ENCODE results near the gene RNF19B. TPM values are rescaled to one million over a fixed set of nuclear protein-coding genes. Genes with fewer than 3 reads are reported as not detected.
A peak's percentile ranks its signal among the peaks of the same experiment; 100 is the strongest.
"Not testable (repeated sequence)": the region's sequence is repeated elsewhere in the genome, so short reads cannot be mapped to it uniquely, and the experiment has no call there.

Gene RNF19B
- total RNA-seq, 2 experiments from 2014 or later = 21.6 to 22.4 TPM

DNA sequence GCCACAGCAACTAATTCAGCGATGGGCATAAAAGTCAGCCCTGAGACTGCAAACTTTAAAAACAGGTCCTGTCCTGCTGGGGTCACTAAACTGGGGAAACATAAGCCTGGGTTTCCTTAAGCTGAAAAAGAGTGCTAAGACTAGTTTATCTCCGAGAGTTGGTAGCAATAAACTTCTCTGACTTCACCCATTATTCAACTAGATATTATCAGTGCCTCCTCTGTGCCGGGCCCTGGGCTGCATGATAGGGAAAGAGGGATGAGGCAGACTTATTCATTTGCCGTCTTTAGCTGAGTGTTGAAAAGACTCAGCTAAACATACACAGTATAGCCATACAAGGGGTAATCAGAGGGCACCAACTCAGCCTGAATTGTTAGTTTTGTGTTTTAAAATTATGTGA lies 39.0 kb upstream of the RNF19B start:
- POLR2A ChIA-PET = interaction anchor here (0.6 kb wide), 1 partner anchor 616 kb away, joined by 4 read pairs; no protein-coding TSS in a partner anchor
- H3K36me3 Mint-ChIP-seq = peaks cover 18% of the 10 kb centered on the region
- H3K4me1 Mint-ChIP-seq = peaks cover 4% of the 10 kb centered on the region
- H3K4me3 Mint-ChIP-seq = no peak overlapping the region
- H3K27me3 Mint-ChIP-seq = no peaks in the 10 kb centered on the region
- H3K9me3 Mint-ChIP-seq = no peaks in the 10 kb centered on the region
- ATAC-seq (ENCODE audit: low read depth) (no peak), DNase-seq (no peak)
- H3K27ac Mint-ChIP-seq = no peak overlapping the region

DNA sequence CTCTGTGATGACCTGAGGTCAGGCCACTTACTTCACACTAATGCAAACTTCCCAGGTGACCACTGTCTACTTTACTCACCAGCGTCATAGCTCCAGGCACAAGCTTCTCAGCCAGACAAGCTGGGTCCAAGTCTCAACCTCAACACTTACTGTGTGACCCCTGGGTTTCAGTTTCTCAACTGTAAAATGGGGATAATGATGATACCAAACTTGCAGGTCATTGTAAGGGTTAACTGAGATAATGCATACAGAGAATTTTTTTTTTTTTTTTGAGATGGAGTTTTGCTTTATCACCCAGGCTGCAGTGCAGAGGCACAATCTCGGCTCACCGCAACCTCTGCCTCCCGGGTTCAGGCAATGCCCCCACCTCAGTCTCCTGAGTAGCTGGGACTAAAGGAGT lies 37.4 kb upstream of the RNF19B start:
- Mint-ChIP-seq H3K9me3 (no peaks in the 10 kb centered on the region), H3K27ac (no peak overlapping the region), H3K36me3 (peaks cover 5% of the 10 kb centered on the region), H3K27me3 (no peaks in the 10 kb centered on the region), H3K4me3 (no peak overlapping the region), H3K4me1 (peaks cover 14% of the 10 kb centered on the region)
- ATAC-seq (ENCODE audit: low read depth) = no peak
- POLR2A ChIA-PET = interaction anchor here (1.1 kb wide), 1 partner anchor 40 kb away, joined by 4 read pairs; no protein-coding TSS in a partner anchor
- DNase-seq = no peak

DNA sequence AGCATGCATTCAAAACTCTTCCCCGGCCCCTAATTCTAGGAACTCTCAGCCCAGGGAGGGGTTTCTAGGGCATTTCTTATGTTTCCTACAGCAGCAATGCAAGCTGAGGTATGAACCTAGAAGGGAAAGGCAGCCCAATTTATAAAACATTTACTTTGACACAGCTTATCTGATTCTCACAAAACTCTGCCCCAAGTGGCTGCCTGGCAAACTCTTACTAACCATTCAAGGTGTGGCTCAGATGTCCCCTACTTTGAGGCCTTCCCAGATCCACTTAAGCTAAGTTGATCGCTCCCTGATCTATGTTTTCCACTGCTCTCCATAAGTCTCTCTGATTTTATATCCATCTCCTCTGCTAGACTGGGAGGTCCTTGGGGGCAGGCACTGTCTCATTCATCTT lies 36.7 kb upstream of the RNF19B start:
- H3K27me3 Mint-ChIP-seq = no peaks in the 10 kb centered on the region
- ATAC-seq (ENCODE audit: low read depth) (no peak), DNase-seq (no peak)
- no peak overlapping the region for H3K27ac Mint-ChIP-seq
- H3K4me1 Mint-ChIP-seq = peaks cover 13% of the 10 kb centered on the region
- no peak overlapping the region for H3K4me3 Mint-ChIP-seq
- no peaks in the 10 kb centered on the region for H3K9me3 Mint-ChIP-seq
- POLR2A ChIA-PET = interaction anchor here (1.1 kb wide), 1 partner anchor 39 kb away, joined by 4 read pairs; no protein-coding TSS in a partner anchor
- peaks cover 5% of the 10 kb centered on the region for H3K36me3 Mint-ChIP-seq

DNA sequence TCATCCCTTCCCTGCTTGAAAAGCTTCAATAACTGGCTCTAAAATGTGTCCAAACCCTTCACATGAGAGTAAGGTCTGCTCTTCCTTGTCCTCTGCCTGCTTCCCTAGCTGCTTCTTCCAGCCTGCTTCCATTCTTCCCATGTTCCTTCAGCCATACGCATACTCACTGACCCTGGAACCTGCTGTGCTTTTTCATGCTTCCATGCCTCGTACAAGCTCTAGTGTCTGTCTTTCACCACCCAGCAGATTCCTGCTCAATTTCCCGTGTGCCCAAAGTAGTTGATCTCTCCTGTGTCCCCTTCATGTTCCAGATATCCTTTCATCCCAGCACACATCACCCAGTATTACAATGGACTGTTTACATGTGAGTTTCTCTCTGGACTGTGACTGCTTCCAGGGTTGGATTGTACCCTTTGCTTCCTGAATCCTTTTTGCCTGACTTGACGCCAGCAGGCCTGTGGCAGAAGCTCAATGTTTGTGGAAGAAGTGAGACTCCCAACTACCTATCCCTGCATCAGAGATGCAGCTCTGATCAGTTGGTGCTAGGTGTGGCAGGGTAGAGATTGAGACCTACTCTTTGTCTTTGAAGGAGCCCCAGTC lies 35.9 kb upstream of the RNF19B start:
- Mint-ChIP-seq H3K36me3 (peaks cover 3% of the 10 kb centered on the region), H3K4me1 (peaks cover 14% of the 10 kb centered on the region), H3K9me3 (no peaks in the 10 kb centered on the region), H3K27ac (no peak overlapping the region), H3K27me3 (no peaks in the 10 kb centered on the region), H3K4me3 (no peak overlapping the region)
- DNase-seq = no peak
- POLR2A ChIA-PET = interaction anchor here (0.6 to 1.1 kb wide), 2 partner anchors 9 to 38 kb away, joined by 3 to 4 read pairs; no protein-coding TSS in a partner anchor
- ATAC-seq (ENCODE audit: low read depth) = no peak

DNA sequence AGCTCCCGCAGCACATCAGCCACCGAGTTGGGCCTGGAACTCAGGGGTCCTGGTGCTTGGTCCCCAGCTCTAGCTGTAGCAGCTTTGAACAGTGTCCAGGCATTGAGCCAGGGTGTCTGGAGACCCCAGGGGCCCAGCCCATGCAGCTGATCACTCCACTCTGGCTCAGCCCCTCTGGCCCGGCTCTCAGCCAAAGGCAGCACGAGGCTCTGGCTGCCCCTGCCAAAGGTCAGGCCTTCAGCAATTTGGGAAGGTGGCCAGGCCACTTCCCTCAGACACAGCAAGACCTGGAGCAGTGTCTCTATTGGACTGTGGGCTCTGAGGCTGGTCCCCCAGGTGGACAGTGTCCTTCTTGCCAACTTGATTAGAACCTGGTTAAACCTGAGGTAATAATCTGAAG lies 34.4 kb upstream of the RNF19B start:
- no peak overlapping the region for H3K27ac Mint-ChIP-seq
- H3K27me3 Mint-ChIP-seq = no peaks in the 10 kb centered on the region
- H3K36me3 Mint-ChIP-seq = peaks cover 1% of the 10 kb centered on the region
- H3K9me3 Mint-ChIP-seq = no peaks in the 10 kb centered on the region
- ATAC-seq (ENCODE audit: low read depth) = no peak
- no peak for DNase-seq
- POLR2A ChIA-PET = no interaction called here
- peaks cover 15% of the 10 kb centered on the region for H3K4me1 Mint-ChIP-seq
- H3K4me3 Mint-ChIP-seq = no peak overlapping the region

DNA sequence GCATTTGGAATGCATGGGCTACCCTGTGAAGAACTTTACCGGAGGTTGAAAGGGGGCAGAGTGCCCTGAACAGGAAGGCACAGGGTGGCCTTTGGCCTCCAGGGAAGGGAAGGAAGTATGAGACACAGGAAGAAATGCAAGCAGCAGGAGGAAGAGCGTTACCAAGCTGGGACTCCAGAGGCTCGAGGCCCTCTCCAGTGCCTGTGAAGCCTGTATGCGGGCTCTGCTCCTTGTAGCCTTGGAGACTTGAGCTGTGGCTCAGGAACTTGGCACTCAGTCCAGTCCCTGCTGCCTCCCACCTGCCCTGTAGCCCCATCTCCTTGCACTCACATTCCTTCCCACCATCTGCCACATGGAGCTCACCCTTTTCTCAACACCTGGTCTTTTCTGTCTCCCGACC lies 33.5 kb upstream of the RNF19B start:
- ATAC-seq (ENCODE audit: low read depth) (no peak), DNase-seq (no peak)
- peaks cover 15% of the 10 kb centered on the region for H3K4me1 Mint-ChIP-seq
- H3K9me3 Mint-ChIP-seq = no peaks in the 10 kb centered on the region
- POLR2A ChIA-PET = interaction anchor here (0.9 to 2.0 kb wide), 2 partner anchors 14 to 17 kb away, joined by 5 to 9 read pairs; no protein-coding TSS in a partner anchor
- no peak overlapping the region for H3K4me3 Mint-ChIP-seq
- peaks cover 1% of the 10 kb centered on the region for H3K36me3 Mint-ChIP-seq
- peak overlapping the region; percentile 76 for H3K27ac Mint-ChIP-seq
- no peaks in the 10 kb centered on the region for H3K27me3 Mint-ChIP-seq

DNA sequence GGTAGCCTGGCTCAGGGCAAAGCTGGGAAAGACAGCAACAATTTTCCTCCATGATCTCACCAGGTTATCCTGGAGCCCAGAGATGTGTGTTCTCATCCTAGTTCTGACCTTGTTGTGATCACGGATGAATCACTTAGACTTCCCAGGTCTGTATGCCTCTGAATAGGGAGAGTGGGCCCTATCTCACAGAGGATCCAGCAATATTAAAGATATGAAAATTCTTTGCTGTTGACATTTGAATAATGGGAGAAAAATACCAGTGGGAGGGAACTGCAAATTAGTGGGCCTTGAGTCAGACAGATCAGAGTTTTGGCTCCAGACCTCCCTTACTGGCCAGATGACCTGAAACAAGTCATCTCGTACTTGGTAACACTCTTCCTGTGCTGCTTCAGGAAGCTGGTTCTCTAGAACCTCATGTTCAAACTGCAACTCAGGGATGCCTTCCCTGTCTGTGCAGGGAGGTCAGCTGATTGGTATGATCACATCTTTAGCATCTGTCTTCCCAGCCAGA lies 32.8 kb upstream of the RNF19B start:
- Mint-ChIP-seq H3K36me3 (peaks cover 1% of the 10 kb centered on the region), H3K9me3 (no peaks in the 10 kb centered on the region), H3K4me1 (peaks cover 20% of the 10 kb centered on the region), H3K4me3 (no peak overlapping the region), H3K27me3 (no peaks in the 10 kb centered on the region), H3K27ac (peak overlapping the region; percentile 76)
- DNase-seq (no peak), ATAC-seq (ENCODE audit: low read depth) (no peak)
- POLR2A ChIA-PET = interaction anchor here (2.0 kb wide), 1 partner anchor 16 kb away, joined by 9 read pairs; no protein-coding TSS in a partner anchor

DNA sequence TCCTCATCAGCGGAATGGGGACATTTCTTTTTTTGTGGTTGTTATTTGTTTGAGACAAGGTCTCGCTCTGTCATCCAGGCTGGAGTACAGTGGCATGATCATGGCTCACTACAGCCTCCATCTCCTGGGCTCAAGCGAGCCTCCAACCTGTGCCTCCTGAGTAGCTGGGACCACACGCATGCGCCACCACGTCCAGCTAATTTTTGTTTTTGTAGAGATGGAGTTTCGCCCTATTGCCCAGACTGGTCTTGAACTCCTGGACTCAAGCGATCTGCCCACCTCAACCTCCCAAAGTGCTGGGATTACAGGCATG lies 28.7 kb upstream of the RNF19B start:
- not testable (repeated sequence) for DNase-seq; H3K27me3 Mint-ChIP-seq; ATAC-seq (ENCODE audit: low read depth); H3K36me3 Mint-ChIP-seq; H3K4me3 Mint-ChIP-seq; H3K9me3 Mint-ChIP-seq; H3K27ac Mint-ChIP-seq
- peaks cover 45% of the 10 kb centered on the region for H3K4me1 Mint-ChIP-seq
- POLR2A ChIA-PET = interaction anchor here (0.6 to 1.6 kb wide), 3 partner anchors 9 to 67 kb away, joined by 4 to 6 read pairs (median 5); no protein-coding TSS in a partner anchor

DNA sequence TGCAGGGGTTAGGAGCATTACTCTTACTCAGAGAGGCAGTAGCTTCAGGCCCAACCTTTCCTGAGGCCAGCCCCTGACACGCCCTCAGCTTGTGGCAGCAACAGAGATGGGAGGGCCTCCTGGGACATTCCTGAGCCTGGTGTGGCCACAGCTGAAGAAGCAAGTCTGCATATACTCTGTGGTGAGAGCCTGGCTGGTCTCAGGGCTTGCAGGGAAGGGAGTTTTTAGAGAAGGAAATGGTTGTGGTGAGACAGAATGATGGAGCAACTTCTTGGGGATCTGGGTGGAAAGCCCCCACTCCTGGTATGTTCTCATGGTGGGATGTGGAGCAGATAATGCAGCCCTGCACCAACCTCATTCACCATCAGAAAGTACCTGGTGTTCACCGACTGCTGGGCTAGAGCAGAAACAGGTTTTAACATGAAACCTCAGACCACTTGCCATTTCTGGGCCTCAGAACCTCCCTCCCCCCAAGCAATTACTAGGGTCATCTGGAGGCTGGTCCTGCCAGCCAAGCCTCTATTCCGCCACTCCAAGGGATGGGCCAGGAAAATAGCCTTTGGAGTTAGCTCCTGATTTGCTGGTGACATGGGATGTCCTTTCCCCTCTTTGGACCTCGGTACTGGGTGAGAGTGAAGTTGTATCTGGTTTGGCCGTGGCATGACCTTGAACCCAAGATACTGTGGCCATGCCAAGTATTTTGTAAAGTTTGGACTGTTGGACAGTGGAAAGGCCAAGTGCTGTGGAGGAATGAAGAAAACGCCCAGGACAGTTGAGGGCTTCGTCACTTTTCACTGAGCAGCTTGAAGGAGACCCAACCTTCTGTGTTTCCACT lies 28.1 kb upstream of the RNF19B start:
- Mint-ChIP-seq H3K27ac (peak overlapping the region; percentile 35), H3K36me3 (peaks cover 1% of the 10 kb centered on the region), H3K4me1 (peaks cover 42% of the 10 kb centered on the region), H3K27me3 (peaks cover 1% of the 10 kb centered on the region), H3K4me3 (no peak overlapping the region), H3K9me3 (no peaks in the 10 kb centered on the region)
- ATAC-seq (ENCODE audit: low read depth) (peak; percentile 77), DNase-seq (peak; percentile 52)
- POLR2A ChIA-PET = interaction anchor here (1.2 to 1.7 kb wide), 4 partner anchors 9 to 28 kb away, joined by 4 to 10 read pairs (median 6); partner anchors contain the start of gene RNF19B

DNA sequence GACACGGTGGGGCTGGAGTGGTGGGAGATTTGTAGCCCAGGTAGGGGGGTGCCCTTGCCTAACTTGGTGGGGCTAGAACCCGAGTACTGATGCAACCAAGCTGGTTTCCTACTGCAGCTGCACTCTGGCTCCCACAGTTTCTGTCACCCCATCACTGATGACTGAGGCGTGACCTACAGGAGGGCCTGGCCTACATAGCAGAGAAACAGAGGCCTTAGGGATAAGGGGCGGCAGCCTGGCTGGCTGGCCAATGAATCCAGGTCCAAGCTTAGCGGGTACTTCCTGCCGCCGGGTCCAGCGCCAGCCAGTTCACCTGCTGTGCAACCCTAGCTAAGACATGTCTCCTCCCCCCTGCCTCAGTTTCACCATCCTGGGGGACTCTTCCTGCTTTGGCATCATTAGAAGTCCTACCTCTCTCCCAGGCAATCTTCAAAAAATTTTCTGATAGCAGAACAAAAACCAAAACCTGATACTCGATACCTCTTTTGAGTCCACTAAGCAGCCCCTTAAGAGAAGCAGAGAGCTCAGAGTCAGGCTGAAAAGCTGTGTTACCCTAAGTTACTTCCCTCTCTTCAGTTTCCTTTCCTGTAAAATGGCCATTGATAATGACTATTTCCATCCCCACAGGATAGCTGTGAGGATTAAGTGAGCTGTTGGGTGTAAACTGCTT lies 27.3 kb upstream of the RNF19B start:
- Mint-ChIP-seq H3K9me3 (no peaks in the 10 kb centered on the region), H3K36me3 (peaks cover 1% of the 10 kb centered on the region), H3K4me1 (peaks cover 40% of the 10 kb centered on the region), H3K4me3 (no peak overlapping the region), H3K27ac (peak overlapping the region; percentile 35), H3K27me3 (peaks cover 1% of the 10 kb centered on the region)
- no peak for DNase-seq
- no peak for ATAC-seq (ENCODE audit: low read depth)
- POLR2A ChIA-PET = interaction anchor here (1.2 to 1.7 kb wide), 2 partner anchors 14 to 28 kb away, joined by 7 to 10 read pairs; partner anchors contain the start of gene RNF19B

DNA sequence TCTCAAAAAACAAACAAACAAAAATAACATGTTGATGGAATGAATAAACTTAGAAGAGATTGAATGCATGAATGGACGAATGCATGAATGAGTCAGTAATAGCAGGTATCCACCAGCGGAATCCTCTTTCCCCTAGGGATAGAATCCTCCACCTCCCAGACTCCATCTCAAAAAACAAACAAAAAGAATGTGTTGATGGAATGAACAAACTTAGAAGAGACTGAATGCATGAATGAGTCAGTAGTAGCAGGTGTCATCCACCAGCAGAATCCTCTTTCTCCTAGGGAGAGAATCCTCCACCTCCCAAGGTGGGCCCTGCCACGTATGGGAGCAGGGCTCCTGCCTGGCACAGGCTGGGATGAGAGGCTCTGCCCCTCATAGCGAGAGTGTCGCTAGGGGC lies 26.8 kb upstream of the RNF19B start:
- POLR2A ChIA-PET = interaction anchor here (0.6 to 1.7 kb wide), 2 partner anchors 9 to 14 kb away, joined by 3 to 7 read pairs; no protein-coding TSS in a partner anchor
- no peak for DNase-seq
- Mint-ChIP-seq H3K27ac (peak overlapping the region; percentile 43), H3K4me1 (peaks cover 44% of the 10 kb centered on the region), H3K9me3 (no peaks in the 10 kb centered on the region), H3K27me3 (peaks cover 1% of the 10 kb centered on the region), H3K4me3 (no peak overlapping the region), H3K36me3 (peaks cover 2% of the 10 kb centered on the region)
- no peak for ATAC-seq (ENCODE audit: low read depth)

DNA sequence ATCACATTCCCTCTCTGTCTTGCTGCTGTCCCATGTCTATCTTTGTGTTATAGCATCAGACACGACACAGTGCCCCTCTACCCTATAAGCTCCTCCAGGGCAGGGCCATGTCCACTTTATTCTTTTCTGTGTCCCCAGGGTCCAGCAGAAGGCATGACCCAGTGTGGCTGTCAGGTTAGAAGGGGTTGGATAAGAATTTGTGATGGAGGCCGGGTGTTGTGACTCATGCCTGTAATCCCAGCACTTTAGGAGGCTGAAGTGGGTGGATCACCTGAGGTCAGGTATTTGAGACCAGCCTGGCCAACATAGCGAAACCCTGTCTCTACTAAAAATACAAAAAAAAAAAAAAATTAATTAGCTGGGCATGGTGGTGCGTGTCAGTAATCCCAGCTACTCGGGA lies 26.3 kb upstream of the RNF19B start:
- POLR2A ChIA-PET = interaction anchor here (0.6 to 1.7 kb wide), 2 partner anchors 9 to 15 kb away, joined by 3 to 7 read pairs; no protein-coding TSS in a partner anchor
- ATAC-seq (ENCODE audit: low read depth) (no peak), DNase-seq (no peak)
- peak overlapping the region; percentile 43 for H3K27ac Mint-ChIP-seq
- peaks cover 2% of the 10 kb centered on the region for H3K36me3 Mint-ChIP-seq
- no peak overlapping the region for H3K4me3 Mint-ChIP-seq
- no peaks in the 10 kb centered on the region for H3K9me3 Mint-ChIP-seq
- peaks cover 1% of the 10 kb centered on the region for H3K27me3 Mint-ChIP-seq
- H3K4me1 Mint-ChIP-seq = peaks cover 44% of the 10 kb centered on the region
